Measurements from ENCODE around the gene ADAM30. TPM values are rescaled to one million over a fixed set of nuclear protein-coding genes. Genes with fewer than 3 reads are reported as not detected.

The ADAM30 gene
- total RNA-seq, 4 donors from 2014 or later = not detected

GRCh38 chr1:119917304-119918055, 21.2 kb upstream of the ADAM30 start:
- H3K9me3 ChIP-seq = no peaks in the 10 kb centered on the region
- H3K4me3 ChIP-seq = no peak overlapping the region
- H3K4me1 ChIP-seq = no peaks in the 10 kb centered on the region
- TF ChIP-seq CTCF (IDR thresholded peaks at IDR 0.05 in 4 of 5, conservative IDR thresholded peaks at IDR 0.05 in 1 of 5) (no peak), POLR2A (IDR thresholded peaks at IDR 0.05) (no peak)
- intact Hi-C loops (cut with DNase I; ENCODE audit: low total_unique reads) = no loop called here
- ATAC-seq (no peak), DNase-seq (no peak)
- H3K27ac ChIP-seq = no peak overlapping the region
- in situ Hi-C loops (cut with MboI; ENCODE audit: low sequenced_read_pairs in 4 of 4) = no loop called here
- H3K27me3 ChIP-seq = no peaks in the 10 kb centered on the region
- peaks cover 0 to 84% of the 10 kb centered on the region in 2 donors for H3K36me3 ChIP-seq

GRCh38 chr1:119915517-119915916, 19.2 kb upstream of the ADAM30 start:
- H3K27me3 ChIP-seq = no peaks in the 10 kb centered on the region
- no peaks in the 10 kb centered on the region for H3K9me3 ChIP-seq
- in situ Hi-C loops (cut with MboI; ENCODE audit: low sequenced_read_pairs in 4 of 4) = no loop called here
- H3K4me1 ChIP-seq = no peaks in the 10 kb centered on the region
- no peak overlapping the region for H3K27ac ChIP-seq
- intact Hi-C loops (cut with DNase I; ENCODE audit: low total_unique reads) = no loop called here
- no peak for ATAC-seq
- no peak for TF ChIP-seq POLR2A (IDR thresholded peaks at IDR 0.05)
- no peak for TF ChIP-seq CTCF (IDR thresholded peaks at IDR 0.05 in 4 of 5, conservative IDR thresholded peaks at IDR 0.05 in 1 of 5)
- no peak for DNase-seq
- H3K4me3 ChIP-seq = no peak overlapping the region
- H3K36me3 ChIP-seq = peaks cover 0 to 65% of the 10 kb centered on the region in 2 donors

- H3K4me3 ChIP-seq = no peak overlapping the region
- TF ChIP-seq CTCF (IDR thresholded peaks at IDR 0.05 in 4 of 5, conservative IDR thresholded peaks at IDR 0.05 in 1 of 5) (no peak), POLR2A (IDR thresholded peaks at IDR 0.05) (no peak)
- no peaks in the 10 kb centered on the region for H3K4me1 ChIP-seq
- intact Hi-C loops (cut with DNase I; ENCODE audit: low total_unique reads) (no loop called here), in situ Hi-C loops (cut with MboI; ENCODE audit: low sequenced_read_pairs in 4 of 4) (no loop called here)
- H3K27ac ChIP-seq = no peak overlapping the region
- H3K36me3 ChIP-seq = peaks cover 0 to 51% of the 10 kb centered on the region in 2 donors
- no peaks in the 10 kb centered on the region for H3K27me3 ChIP-seq
- no peaks in the 10 kb centered on the region for H3K9me3 ChIP-seq
- ATAC-seq (no peak), DNase-seq (no peak)
Measured at GRCh38 chr1:119914071-119914470, 17.8 kb upstream of the ADAM30 start.

- ATAC-seq (no peak), DNase-seq (no peak)
- in situ Hi-C loops (cut with MboI; ENCODE audit: low sequenced_read_pairs in 4 of 4) (no loop called here), intact Hi-C loops (cut with DNase I; ENCODE audit: low total_unique reads) (no loop called here)
- Histone ChIP-seq H3K27ac (no peak overlapping the region), H3K4me1 (no peaks in the 10 kb centered on the region), H3K9me3 (no peaks in the 10 kb centered on the region), H3K4me3 (no peak overlapping the region), H3K36me3 (peaks cover 0 to 40% of the 10 kb centered on the region in 2 donors), H3K27me3 (no peaks in the 10 kb centered on the region)
- TF ChIP-seq CTCF (IDR thresholded peaks at IDR 0.05 in 4 of 5, conservative IDR thresholded peaks at IDR 0.05 in 1 of 5) (no peak), POLR2A (IDR thresholded peaks at IDR 0.05) (no peak)
Measured at GRCh38 chr1:119912963-119913362, 16.6 kb upstream of the ADAM30 start.
